HG02885 (cell line): Measurements from ENCODE around the gene OR2J2.
"Not testable (repeated sequence)": the region's sequence is repeated elsewhere in the genome, so short reads cannot be mapped to it uniquely, and the experiment has no call there.

Source experiments
- ATAC-seq: cut with Tn5 transposase; IDR thresholded peaks from one replicate; pipeline ENCODE4 v1.9.1; 2021; ENCODE audit warnings: mild to moderate bottlenecking; ENCODE audit not compliant: unreplicated experiment, poor library complexity

The OR2J2 gene

DNA sequence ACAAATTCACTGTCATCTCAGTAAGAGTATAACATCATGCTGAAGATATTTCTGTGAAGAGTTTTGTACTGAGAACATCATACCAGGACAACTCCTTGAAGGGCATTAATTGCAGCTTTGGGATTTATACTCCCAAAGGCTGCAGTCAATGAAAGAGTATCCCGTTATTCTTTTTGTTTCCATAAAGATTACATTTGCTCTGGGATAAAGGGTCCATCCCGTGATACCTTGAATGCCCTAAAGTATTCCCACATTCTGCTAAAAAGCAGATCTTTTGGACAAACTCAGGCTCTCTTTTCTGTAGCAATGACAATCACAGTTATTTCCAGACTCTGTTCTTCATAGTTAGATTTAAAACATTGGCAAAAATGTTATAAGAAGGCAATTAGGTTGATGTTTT lies at the start of gene OR2J2:
TSS of gene OR2J2 (plus strand) at position 301 of the 400 bp plus-strand sequence. CDS start 2,729 bp downstream, outside the sequence.
- ATAC-seq = not testable (repeated sequence)

DNA sequence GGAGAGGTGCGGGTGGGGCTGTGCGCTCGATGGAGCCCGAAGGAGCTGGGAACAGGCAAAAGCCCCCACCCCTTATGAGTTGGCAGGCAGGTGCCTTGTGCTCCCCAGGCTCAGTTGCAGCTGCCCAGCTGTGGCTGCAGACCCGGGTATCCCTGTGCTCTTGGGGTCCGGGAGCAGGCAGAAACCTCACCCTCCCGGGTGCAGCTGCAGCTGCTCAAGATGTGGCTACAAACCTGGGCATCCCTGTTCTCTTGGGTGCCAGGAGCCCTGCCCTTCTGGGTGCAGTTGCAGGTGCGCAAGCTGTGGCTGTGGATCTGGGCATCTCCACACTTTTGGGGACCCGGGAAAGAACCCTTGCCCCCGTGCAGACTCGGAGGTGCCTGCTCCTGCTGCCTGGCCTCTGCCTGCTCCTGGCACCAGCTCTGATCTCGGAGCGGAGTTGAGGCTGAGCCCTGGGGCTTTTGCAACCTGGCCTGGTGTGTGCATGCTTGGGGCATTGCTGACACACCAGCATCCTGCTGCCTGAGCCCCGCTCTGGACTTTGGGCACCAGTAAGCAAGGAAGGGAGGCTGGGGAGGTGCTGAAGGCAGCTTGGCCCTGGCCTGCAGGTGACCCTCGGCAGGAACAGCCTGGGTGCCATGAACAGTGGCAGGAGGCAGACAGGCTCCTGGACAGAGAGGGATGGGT lies 41.2 kb upstream of the OR2J2 start:
- ATAC-seq = no peak

DNA sequence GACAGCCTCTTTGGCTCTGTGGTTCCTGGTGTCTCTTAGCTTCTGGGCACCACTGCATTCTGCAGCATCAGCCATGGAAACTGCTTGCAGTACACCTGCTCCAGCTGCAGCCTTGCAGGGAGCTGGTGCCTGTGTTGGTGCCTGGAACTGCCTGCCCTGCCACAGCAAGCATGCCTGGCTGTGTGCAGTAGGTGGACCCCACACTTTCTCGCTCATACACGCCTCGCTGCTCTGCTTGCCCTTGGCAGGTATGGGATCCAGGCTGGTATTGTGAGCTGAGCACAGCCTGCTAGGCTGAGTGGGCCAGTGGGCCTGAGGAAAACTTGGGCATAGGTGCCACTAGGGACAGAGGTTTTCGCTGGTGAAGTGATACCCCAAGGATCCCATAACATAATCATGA lies 40.1 kb upstream of the OR2J2 start:
- no peak for ATAC-seq

DNA sequence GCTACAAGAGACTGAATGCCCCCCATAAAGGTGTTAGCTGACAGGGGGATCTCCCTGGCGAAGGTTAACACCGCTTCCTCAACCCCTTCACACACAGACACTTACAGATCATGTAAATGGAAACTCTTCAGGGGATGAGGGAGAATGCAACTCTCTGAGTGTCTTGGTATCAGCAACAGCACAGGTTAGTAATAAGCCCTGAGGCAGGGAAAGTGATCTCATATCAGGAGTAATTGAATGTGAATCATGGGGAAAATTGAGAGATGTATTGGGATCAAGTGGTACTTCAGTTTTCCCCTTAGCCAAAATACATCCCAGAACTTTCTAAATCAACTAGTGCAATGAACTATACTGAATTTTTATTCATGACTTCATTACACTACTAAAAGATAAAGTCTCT lies 39.0 kb upstream of the OR2J2 start:
- ATAC-seq = no peak

DNA sequence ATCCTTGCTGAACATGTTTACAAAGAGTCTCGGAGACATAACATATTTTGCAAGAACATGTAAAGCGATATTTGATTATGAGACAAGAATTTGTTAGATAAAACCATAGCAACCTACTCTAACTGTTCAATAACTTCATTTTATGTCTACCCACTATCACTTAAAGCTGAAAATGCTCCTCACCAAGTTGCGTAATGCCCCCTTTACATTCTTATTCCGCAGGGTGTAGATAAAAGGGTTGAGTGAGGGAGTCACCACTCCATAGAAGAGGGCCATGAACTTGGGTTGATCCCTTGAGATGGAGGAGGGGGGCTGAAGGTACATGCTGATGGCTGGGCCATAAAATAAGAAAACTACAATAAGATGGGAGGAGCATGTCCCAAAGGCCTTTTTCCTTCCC lies 33.0 kb upstream of the OR2J2 start:
- ATAC-seq = no peak

DNA sequence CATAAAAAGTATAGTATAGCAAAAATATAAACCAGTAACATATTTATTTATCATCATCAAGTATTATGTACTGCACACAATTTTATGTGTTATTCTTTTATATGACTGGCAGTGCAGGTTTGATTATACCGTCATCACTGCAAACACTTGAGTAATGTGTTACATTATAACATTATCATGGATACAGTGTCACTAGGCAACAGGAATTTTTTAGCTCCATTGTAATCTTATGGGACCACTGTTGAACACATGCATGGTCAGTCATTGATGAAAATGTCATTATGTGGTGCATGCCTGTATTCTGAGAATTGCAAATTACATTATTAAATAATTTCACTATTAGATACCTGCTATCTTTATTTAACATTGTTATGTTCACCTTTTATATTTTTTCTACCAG lies 29.1 kb upstream of the OR2J2 start:
- no peak for ATAC-seq

DNA sequence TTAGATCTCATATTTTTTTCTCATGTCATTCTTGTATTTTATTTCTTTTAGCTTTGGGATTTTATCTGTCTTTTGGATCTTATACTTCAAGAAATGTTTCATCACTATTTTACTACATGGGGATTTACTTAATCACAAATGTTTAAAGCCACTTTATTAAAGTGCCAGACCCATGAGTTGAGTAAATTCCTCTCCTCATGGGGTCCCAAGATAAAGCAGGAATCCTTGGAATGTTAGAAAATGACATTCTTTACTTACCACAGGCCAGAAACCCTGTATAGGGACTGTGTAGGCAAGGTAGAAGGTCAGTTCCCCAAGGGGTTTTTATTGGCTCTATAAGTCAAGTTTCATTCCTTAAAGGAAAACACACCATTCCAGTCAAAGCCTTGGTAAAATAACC lies 28.4 kb upstream of the OR2J2 start:
- no peak for ATAC-seq

DNA sequence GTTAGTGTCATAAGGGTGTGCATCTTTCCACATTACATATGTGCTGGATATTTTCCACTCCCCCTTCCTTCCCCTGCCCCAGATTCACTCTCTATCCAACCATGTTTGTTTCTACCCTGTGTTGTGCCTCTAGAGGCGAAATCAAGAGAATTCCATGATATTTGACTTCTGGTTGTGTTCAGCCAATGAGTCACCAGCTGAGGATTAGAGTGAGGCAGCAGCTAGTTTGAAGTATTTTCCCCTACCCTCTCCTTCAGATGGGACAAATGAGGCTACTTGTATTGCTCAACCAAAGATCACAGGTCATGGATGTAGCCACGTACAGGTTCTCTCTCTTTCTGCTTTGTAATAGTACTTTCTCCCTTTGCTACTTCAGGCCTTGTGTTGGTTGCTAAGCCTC lies 24.5 kb upstream of the OR2J2 start:
- no peak for ATAC-seq

DNA sequence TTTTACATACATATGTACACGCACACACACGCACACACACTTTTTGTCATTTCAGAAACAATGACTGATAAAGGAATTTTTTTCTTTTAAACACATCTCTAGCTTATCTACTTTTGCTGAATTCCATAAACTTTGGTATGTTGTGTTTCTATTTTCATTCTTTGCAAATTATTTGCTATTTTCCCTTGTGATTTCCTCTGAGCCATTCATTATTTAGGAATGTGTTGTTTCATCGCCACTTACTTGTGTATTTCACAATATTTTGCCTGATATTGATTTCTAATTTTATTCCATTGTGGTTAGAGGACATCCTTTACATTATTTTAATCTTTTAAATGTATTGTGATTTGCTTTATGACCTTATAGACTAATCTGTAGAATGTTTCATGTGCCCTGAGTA lies 23.6 kb upstream of the OR2J2 start:
- ATAC-seq = no peak

DNA sequence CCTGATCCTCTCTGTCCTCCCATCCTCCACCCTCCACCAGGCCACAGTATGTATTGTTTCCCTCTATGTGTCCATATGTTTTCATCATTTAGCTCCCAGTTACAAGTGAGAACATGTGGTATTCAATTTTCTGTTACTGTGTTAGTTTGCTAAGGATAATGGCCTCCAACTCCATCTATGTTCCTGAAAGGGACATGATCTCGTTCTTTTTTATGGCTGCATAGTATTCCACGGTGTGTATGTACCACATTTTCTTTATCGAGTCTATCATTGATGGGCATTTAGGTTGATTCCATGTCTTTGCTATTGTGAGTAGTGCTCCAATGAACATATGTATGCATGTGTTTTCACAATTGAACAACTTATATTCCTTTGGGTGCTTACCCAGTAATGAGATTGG lies 21.3 kb upstream of the OR2J2 start:
- ATAC-seq = not testable (repeated sequence)

DNA sequence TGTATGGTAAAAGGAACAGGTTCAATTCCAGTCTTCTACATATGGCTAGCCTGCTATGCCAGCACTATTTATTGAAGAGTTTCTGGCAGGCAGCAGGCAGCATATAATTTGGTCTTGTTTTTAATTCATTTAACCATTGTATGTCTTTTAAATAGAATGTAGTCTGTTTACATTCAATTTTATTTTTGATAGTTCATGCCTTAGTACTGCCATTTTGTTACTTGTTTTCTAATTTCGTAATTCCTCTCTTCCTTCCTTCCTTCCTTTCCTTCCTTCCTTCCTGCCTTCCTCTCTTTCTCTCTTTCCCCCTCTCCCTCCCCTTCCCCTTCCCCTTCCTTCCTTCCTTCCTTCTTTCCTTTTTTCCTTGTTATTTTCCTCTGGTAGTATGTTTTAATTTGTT lies 17.6 kb upstream of the OR2J2 start:
- ATAC-seq = no peak

DNA sequence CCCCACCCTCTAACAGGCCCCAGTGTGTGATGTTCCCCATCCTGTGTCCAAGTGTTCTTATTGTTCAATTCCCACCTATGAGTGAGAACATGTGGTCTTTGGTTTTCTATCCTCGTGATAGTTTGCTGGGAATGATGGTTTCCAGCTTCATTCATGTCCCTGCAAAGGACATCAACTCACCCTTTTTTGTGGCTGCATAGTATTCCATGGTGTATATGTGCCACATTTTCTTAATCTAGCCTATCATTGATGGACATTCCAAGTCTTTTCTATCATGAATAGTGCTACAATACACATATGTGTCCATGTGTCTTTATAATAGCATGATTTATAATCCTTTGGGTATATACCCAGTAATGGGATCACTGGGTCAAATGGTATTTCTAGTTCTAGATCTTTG lies 15.5 kb upstream of the OR2J2 start:
- ATAC-seq = not testable (repeated sequence)

DNA sequence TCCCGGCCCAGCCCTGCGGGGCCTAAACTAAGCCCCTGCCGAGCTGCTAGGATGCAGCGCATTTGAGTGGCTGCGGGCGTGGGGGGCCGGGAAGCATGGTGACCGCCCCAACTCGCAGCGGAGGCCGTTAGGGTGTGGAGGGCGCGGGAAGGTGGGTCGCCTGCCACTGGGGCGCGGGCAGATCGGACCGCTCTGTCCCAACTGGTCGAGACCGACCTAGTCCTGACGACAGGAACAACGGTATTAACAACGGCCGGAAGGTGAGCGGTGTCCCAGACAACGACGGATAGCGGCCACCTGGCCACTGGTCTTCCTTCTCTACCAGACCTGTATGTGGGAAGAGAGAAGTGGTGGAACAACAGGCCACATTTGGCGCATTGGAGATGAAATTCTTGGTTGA lies 10.8 kb upstream of the OR2J2 start:
- not testable (repeated sequence) for ATAC-seq

DNA sequence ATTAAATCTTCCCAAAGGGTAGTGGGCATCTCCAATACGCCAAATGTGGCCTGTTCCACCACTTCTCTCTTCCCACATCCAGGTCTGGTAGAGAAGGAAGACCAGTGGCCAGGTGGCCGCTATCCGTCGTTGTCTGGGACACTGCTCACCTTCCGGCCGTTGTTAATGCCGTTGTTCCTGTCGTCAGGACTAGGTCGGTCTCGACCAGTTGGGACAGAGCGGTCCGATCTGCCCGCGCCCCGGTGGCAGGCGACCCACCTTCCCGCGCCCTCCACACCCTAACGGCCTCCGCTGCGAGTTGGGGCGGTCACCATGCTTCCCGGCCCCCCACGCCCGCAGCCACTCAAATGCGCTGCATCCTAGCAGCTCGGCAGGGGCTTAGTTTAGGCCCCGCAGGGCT lies 5.1 kb upstream of the OR2J2 start:
- ATAC-seq = not testable (repeated sequence)

DNA sequence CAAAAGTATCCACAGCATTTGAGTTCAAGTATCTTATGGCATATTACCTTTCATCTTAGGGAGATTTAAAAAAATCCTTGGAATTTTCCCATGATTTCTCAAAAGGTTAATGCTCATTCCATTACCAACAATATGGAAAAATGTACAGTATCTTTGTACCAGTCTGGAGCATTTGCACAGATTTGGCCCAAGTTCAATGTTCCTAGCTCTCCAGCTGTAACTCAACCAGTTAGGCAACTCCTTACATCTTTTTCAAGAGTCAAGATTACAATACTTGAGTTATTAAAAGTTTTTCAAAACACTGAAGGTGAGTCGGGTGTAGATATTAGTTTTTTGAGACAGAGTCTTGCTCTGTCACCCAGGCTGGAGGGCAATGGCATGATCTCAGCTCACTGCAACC lies 1.0 kb downstream of the OR2J2 start:
- no peak for ATAC-seq

DNA sequence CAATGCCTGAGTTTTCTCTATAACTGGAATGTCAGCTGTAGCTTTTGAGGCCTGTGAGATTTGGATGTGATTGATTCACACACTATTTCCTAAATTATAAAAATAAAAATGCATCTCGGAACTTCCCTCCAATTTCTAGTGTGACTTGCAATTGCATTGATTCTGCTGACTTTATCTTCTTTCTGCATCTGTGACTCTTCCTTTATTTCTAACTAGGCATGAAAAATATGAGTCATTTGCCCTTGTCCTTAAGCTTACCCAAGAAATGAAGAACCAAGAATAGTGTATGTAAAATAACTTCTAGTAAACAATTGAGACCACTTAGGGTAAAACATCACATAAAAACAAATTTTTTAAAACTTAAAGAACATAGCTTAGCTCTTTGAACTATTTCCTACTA lies 12.9 kb downstream of the OR2J2 start:
- no peak for ATAC-seq

DNA sequence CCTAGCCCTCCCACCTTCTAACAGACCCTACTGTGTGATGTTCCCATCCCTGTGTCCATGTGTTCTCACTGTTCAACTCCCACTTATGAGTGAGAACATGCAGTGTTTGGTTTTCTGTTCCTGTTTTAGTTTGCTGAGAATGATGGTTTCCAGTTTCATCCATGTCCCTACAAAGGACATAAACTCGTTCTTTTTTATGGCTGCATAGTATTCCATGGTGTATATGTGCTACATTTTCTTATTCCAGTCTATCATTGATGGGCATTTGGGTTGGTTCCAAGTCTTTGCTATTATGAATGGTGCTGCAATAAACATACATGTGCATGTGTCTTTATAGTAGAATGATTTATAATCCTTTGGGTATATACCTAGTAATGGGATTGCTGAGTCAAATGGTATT lies 18.0 kb downstream of the OR2J2 start:
- ATAC-seq = not testable (repeated sequence)

DNA sequence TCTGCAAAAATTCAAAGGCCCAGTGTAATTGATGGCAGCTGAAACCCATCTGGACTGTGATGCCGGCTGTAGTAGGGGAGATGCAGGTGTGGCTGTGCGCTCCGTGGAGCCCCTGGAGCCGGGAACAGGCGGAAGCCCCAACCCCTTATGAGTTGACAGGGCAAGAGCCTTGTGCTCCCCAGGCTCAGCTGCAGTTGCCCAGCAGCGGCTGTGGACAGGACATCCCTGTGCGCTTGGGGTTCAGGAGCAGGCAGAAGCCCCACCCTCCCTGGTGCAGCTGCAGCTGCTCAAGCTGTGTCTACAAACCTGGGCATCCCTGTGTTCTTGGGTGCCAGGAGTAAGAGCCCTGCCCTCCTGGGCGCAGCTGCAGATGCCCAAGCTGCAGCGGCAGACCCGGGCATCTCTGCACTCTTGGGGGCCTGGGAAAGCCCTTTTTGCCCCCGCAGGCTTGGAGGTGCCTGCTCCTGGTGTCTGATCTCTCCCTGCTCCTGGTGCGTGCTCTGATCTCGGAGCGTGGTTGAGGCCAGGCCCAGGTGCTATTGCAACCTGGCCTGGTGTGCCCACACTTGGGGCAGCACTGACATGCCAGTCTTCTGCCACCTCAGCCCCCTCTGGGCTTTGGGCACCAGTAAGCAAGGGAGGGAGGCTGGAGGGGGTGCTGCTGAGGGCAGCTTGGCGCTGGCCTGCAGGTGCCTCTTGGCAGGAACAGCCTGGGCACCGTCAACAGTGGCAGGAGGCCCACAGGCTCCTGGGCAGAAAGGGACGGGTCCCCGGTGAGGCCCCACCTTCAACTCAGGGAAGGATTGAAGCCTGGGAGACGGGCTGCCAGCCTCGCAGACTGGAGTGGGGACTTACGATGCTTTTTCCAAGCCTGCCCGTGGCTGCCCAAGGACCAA lies 30.3 kb downstream of the OR2J2 start:
- ATAC-seq = no peak

DNA sequence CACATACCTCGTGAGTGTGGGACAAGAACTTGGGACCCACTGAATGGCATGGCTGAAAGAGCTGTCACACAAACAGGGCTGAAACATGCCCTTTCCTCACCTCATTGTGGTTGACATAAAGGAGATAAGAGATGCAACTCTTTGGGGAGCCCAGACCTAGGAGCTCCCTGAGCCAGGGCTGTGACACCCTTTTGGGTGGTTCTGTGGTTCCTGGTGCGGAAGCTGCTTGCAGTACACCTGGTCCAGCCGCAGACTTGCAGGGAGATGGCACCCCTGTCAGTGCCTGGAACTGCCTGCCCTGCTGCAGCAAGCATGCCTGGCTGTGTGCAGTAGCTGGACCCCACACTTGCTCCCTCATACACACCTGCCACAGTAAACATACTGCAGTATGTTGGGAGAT lies 31.3 kb downstream of the OR2J2 start:
- ATAC-seq = no peak

DNA sequence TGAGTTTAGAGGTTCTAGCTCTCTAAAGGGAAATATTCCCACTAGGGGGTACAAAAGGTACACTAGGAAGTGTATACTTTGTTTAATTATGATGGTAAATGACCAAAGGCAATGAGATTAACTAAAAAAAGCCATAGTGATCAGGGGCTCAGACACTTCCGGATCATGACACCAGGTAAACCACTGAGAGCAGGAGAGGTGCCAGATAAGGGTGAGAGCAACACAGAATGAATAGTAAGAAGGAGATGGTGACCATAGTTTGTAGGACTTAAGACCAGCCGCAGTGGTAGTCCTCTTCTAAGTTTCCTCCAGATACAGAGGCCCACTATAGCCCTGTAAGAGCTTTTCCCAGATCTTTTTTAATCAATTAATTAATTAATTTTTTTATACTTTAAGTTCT lies 40.8 kb downstream of the OR2J2 start:
- no peak for ATAC-seq

DNA sequence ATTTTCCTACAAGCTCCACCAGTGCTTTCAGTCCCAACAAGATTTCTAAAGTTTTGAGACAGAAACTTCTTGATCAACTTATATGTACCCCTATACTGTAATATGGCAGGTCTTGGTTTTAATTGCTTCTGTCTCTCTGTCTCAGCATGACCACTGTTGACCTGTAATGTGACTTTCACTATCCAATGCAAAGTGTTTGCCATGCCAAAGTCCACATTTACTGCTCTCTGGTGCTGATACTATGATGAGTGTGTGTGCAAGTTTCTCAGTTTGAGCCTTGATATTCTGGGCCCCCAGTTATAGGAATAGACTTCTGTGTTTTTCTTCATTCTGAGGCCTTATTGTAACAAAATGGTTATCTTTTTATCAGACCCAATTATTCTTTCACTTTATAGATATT lies 45.8 kb downstream of the OR2J2 start:
- no peak for ATAC-seq

DNA sequence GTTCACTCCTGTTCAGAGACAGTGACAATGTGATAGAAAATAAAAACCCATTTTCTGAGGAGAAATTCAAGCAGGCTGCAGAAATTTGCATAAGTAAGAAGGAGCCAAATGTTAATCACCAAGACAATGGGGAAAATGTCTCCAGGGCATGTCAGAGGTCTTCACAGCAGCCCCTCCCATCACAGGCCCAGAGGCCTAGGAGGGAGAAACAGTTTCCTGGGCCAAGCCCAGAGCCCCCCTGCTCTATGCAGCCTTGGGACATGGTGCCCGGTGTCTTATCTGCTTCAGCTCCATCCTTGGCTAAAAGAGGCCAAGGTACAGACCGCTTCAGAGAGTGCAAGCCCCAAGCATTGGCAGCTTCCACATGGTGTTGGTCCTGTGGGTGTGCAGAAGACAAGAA lies 46.5 kb downstream of the OR2J2 start:
- ATAC-seq = not testable (repeated sequence)
